Measurements from ENCODE around the gene PDLIM1. TPM values are rescaled to one million over a fixed set of nuclear protein-coding genes. Genes with fewer than 3 reads are reported as not detected.
A peak's percentile ranks its signal among the peaks of the same experiment; 100 is the strongest.

The PDLIM1 gene
- polyA plus RNA-seq, 1 donor (not counting 4 experiments of a cell fraction or from before 2014, with no cell fraction given), result 298 TPM

- no peak for FAIRE-seq
- H3K4me3 ChIP-seq (ENCODE audit: control insufficient read depth in 2 of 3, extremely low read depth in 1 of 3, insufficient read depth in 2 of 3, low read depth in 1 of 3, low read length in 3 of 3), result no peak overlapping the region
- no peak overlapping the region for H3K4me2 ChIP-seq (ENCODE audit: control insufficient read depth, extremely low read depth, insufficient read depth, low read depth, low read length)
- H3K9me3 ChIP-seq (ENCODE audit: control insufficient read depth, low read depth, low read length), result no peaks in the 10 kb centered on the region
- H3K27me3 ChIP-seq (ENCODE audit: control insufficient read depth, extremely low read depth, insufficient read depth, low read length), result no peaks in the 10 kb centered on the region
- H3K36me3 ChIP-seq (ENCODE audit: control insufficient read depth in 2 of 2, extremely low read depth in 1 of 2, insufficient read depth in 2 of 2, low read length in 2 of 2), result peaks cover 8 to 12% of the 10 kb centered on the region in 2 experiments
- H3K4me1 ChIP-seq (ENCODE audit: control insufficient read depth, extremely low read depth, insufficient read depth, low read length), result peaks cover 63% of the 10 kb centered on the region
- dilution Hi-C loops (cut with MboI; ENCODE audit: extremely low pct_ligation_motif_present, low sequenced_read_pairs), result no loop called here
- peaks cover 6% of the 10 kb centered on the region for H3K9me1 ChIP-seq (ENCODE audit: control insufficient read depth, extremely low read depth, insufficient read depth, low read length)
- H3K27ac ChIP-seq (ENCODE audit: control insufficient read depth, insufficient read depth, low read length), result peak overlapping the region; percentile 22
- H4K20me1 ChIP-seq (ENCODE audit: control insufficient read depth, extremely low read depth, insufficient read depth, low read length), result peaks cover 15% of the 10 kb centered on the region
- TF ChIP-seq, protein P1, sequence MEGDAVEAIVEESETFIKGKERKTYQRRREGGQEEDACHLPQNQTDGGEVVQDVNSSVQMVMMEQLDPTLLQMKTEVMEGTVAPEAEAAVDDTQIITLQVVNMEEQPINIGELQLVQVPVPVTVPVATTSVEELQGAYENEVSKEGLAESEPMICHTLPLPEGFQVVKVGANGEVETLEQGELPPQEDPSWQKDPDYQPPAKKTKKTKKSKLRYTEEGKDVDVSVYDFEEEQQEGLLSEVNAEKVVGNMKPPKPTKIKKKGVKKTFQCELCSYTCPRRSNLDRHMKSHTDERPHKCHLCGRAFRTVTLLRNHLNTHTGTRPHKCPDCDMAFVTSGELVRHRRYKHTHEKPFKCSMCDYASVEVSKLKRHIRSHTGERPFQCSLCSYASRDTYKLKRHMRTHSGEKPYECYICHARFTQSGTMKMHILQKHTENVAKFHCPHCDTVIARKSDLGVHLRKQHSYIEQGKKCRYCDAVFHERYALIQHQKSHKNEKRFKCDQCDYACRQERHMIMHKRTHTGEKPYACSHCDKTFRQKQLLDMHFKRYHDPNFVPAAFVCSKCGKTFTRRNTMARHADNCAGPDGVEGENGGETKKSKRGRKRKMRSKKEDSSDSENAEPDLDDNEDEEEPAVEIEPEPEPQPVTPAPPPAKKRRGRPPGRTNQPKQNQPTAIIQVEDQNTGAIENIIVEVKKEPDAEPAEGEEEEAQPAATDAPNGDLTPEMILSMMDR (optimal IDR thresholded peaks at IDR 0.05 in 1 of 3, IDR thresholded peaks at IDR 0.05 in 1 of 3, conservative IDR thresholded peaks at IDR 0.05 in 1 of 3; ENCODE audit: extremely low read depth in 1 of 3, insufficient read depth in 2 of 3, low read length in 3 of 3), result no peak
- TF ChIP-seq EZH2 (IDR thresholded peaks at IDR 0.05; ENCODE audit: low read length), result no peak
- DNase-seq (ENCODE audit: low read depth, low spot score), result no peak
- H3K9ac ChIP-seq (ENCODE audit: control insufficient read depth, extremely low read depth, insufficient read depth, low read length), result no peak overlapping the region
- no peak overlapping the region for H2AFZ ChIP-seq (ENCODE audit: control insufficient read depth, low read length)
- H3K79me2 ChIP-seq (ENCODE audit: control insufficient read depth, insufficient read depth, low read length), result peaks cover 99% of the 10 kb centered on the region
These were observed 8.7 kb downstream of the PDLIM1 start for GRCh38 chr10:95282107-95282506.

DNA sequence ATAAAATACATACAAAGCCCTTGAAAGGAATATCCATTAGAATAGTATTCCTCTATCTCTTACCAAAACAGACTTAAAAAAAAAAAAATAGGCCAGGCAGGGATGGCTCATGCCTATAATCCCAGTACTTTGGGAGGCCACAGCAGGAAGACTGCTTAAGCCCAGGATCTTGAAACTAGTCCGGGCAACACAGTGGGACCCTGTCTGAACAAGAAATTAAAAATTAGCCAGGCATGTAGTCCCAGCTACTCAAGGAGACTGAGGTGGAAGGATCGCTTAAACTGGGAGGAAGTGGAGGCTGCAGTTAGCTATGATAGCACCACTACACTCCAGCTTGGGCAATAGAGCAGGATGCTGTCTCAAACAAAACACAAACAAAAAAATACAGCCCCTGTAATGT is 9.6 kb downstream of the PDLIM1 start:
- peaks cover 6% of the 10 kb centered on the region for H3K9me1 ChIP-seq (ENCODE audit: control insufficient read depth, extremely low read depth, insufficient read depth, low read length)
- DNase-seq (ENCODE audit: low read depth, low spot score) (no peak), FAIRE-seq (peak; percentile 32)
- peak overlapping the region; percentile 40 for H3K4me2 ChIP-seq (ENCODE audit: control insufficient read depth, extremely low read depth, insufficient read depth, low read depth, low read length)
- H3K27me3 ChIP-seq (ENCODE audit: control insufficient read depth, extremely low read depth, insufficient read depth, low read length), result no peaks in the 10 kb centered on the region
- no peak overlapping the region for H2AFZ ChIP-seq (ENCODE audit: control insufficient read depth, low read length)
- TF ChIP-seq, protein P1 (optimal IDR thresholded peaks at IDR 0.05 in 1 of 3, IDR thresholded peaks at IDR 0.05 in 1 of 3, conservative IDR thresholded peaks at IDR 0.05 in 1 of 3; ENCODE audit: extremely low read depth in 1 of 3, insufficient read depth in 2 of 3, low read length in 3 of 3), result no peak
- TF ChIP-seq EZH2 (IDR thresholded peaks at IDR 0.05; ENCODE audit: low read length), result no peak
- H3K4me1 ChIP-seq (ENCODE audit: control insufficient read depth, extremely low read depth, insufficient read depth, low read length), result peaks cover 65% of the 10 kb centered on the region
- peaks cover 3 to 12% of the 10 kb centered on the region in 2 experiments for H3K36me3 ChIP-seq (ENCODE audit: control insufficient read depth in 2 of 2, extremely low read depth in 1 of 2, insufficient read depth in 2 of 2, low read length in 2 of 2)
- no peak overlapping the region for H3K4me3 ChIP-seq (ENCODE audit: control insufficient read depth in 2 of 3, extremely low read depth in 1 of 3, insufficient read depth in 2 of 3, low read depth in 1 of 3, low read length in 3 of 3)
- H3K9me3 ChIP-seq (ENCODE audit: control insufficient read depth, low read depth, low read length), result no peaks in the 10 kb centered on the region
- peaks cover 11% of the 10 kb centered on the region for H4K20me1 ChIP-seq (ENCODE audit: control insufficient read depth, extremely low read depth, insufficient read depth, low read length)
- peaks cover 93% of the 10 kb centered on the region for H3K79me2 ChIP-seq (ENCODE audit: control insufficient read depth, insufficient read depth, low read length)
- H3K27ac ChIP-seq (ENCODE audit: control insufficient read depth, insufficient read depth, low read length), result peak overlapping the region; percentile 22
- no peak overlapping the region for H3K9ac ChIP-seq (ENCODE audit: control insufficient read depth, extremely low read depth, insufficient read depth, low read length)
- dilution Hi-C loops (cut with MboI; ENCODE audit: extremely low pct_ligation_motif_present, low sequenced_read_pairs), result no loop called here

All from keratinocyte (primary cell).